Measurements from ENCODE around the gene SAMSN1. TPM values are rescaled to one million over a fixed set of nuclear protein-coding genes. Genes with fewer than 3 reads are reported as not detected.

Gene SAMSN1
- 0.65 and 1.0 TPM in 2 replicates for total RNA-seq

GRCh38 chr21:14545906-14546480, at the start of gene SAMSN1:
TSS of gene SAMSN1 (minus strand) at chr21:14546315. CDS start at chr21:14546261, 54 bp downstream.

Other genes with a start within 250 kb of the SAMSN1 start
- gene HSPA13, start 163.2 kb downstream of the SAMSN1 start, total RNA-seq, result 45.8 and 66.7 TPM in 2 replicates

Measured in epithelial cell of alveolus of lung (primary cell).